DND-41 (cell line): Measurements from ENCODE around the gene YBX2.
"Not testable (repeated sequence)": the region's sequence is repeated elsewhere in the genome, so short reads cannot be mapped to it uniquely, and the experiment has no call there.

Source experiments
- ATAC-seq: fragments of 200-7000 bp; cut with Tn5 transposase; 3 replicates; pipeline ENCODE4 v1.9.1; 2021; ENCODE audit warnings: low read depth; ENCODE audit not compliant: insufficient read depth
- DNase-seq: peaks from one replicate; pipeline ENCODE4 v3.0.0-alpha.2; 2020
- H2AFZ ChIP-seq: 2 replicates; pipeline ENCODE4 v1.6.0; 2012; ENCODE audit warnings: low read depth, low read length
- H3K27ac ChIP-seq: 2 replicates; pipeline ENCODE4 v1.5.1; 2012; ENCODE audit warnings: low read length, inconsistent platforms
- H3K27me3 ChIP-seq: fragments of 200-600 bp; sonication (generic); 2 replicates; pipeline ENCODE4 v1.6.0; 2012; ENCODE audit warnings: low read length, mild to moderate bottlenecking, inconsistent platforms; ENCODE audit not compliant: insufficient read depth, poor library complexity
- H3K36me3 ChIP-seq: 2 replicates; pipeline ENCODE4 v1.5.1; 2012; ENCODE audit warnings: low read length, inconsistent platforms; ENCODE audit not compliant: insufficient read depth
- H3K4me1 ChIP-seq: 2 replicates; pipeline ENCODE4 v1.5.1; 2012; ENCODE audit warnings: mild to moderate bottlenecking, low read length; ENCODE audit not compliant: insufficient read depth
- H3K4me2 ChIP-seq: 2 replicates; pipeline ENCODE4 v1.6.0; 2012; ENCODE audit warnings: mild to moderate bottlenecking, moderate library complexity, low read length, inconsistent platforms; ENCODE audit not compliant: insufficient read depth
- H3K4me3 ChIP-seq, 2 experiments: fragments of 200-600 bp in 1 of 2; shearing (Covaris generic) in 1 of 2; 2 replicates each; pipeline ENCODE4 v1.5.1; 2012 to 2016; ENCODE audit warnings: inconsistent platforms in 2 of 2, low read length in 2 of 2, mild to moderate bottlenecking in 2 of 2, low read depth in 1 of 2, moderate library complexity in 1 of 2
- H3K79me2 ChIP-seq: 2 replicates; pipeline ENCODE4 v1.6.0; 2012; ENCODE audit warnings: low read length, inconsistent platforms; ENCODE audit not compliant: insufficient read depth
- H3K9ac ChIP-seq: 2 replicates; pipeline ENCODE4 v1.6.0; 2012; ENCODE audit warnings: low read depth, mild to moderate bottlenecking, inconsistent platforms, low read length, moderate library complexity
- H3K9me3 ChIP-seq: 2 replicates; pipeline ENCODE4 v1.5.1; 2012; ENCODE audit warnings: low read length, moderate library complexity, mild to moderate bottlenecking, inconsistent platforms; ENCODE audit not compliant: insufficient read depth, severe bottlenecking
- H4K20me1 ChIP-seq: 2 replicates; pipeline ENCODE4 v1.6.0; 2012; ENCODE audit warnings: low read length; ENCODE audit not compliant: insufficient read depth
- EZH2 ChIP-seq: IDR thresholded peaks from 3 replicates; pipeline ENCODE4 v1.6.1; 2012; ENCODE audit warnings: borderline replicate concordance, low read depth, mild to moderate bottlenecking, moderate library complexity, low read length, inconsistent platforms; ENCODE audit not compliant: severe bottlenecking
- TF ChIP-seq, protein P1 (sequence below): IDR thresholded peaks from 2 replicates; pipeline ENCODE4 v1.5.1; 2012; ENCODE audit warnings: borderline replicate concordance, low read length, moderate library complexity, mild to moderate bottlenecking; ENCODE audit not compliant: poor library complexity, severe bottlenecking; ENCODE audit errors: extremely low read depth

The YBX2 gene

DNA sequence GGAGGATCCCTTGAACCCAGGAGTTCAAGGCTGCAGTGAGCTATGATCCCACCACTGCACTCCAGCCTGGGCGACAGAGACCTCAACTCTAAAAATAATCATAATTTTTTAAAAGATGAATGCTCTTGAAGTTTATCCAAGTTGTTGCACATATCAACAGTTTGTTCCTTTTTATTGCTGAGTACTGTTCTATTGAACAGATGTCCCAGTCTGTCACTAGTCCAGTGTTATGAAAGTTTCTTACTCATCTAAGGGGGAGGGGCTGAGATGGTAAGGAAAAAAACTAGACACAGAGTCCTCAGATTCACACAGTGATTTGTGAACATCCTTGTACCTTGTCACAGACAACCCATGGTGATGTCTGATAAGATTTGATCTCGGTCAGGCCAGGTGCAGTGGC is 45.7 kb upstream of the YBX2 start:
- H3K9ac ChIP-seq = no peak overlapping the region
- no peak for ATAC-seq
- H4K20me1 ChIP-seq = no peaks in the 10 kb centered on the region; the same call in 1 of the 2 replicates
- H3K27ac ChIP-seq = no peak overlapping the region
- no peaks in the 10 kb centered on the region for H3K27me3 ChIP-seq
- no peak for DNase-seq
- no peak overlapping the region for H3K4me3 ChIP-seq
- peaks cover 30% of the 10 kb centered on the region for H3K79me2 ChIP-seq
- peaks cover 28% of the 10 kb centered on the region for H3K4me1 ChIP-seq
- H3K4me2 ChIP-seq = no peak overlapping the region
- H2AFZ ChIP-seq = no peak overlapping the region
- no peaks in the 10 kb centered on the region for H3K9me3 ChIP-seq
- no peak for TF ChIP-seq EZH2
- TF ChIP-seq, protein P1, sequence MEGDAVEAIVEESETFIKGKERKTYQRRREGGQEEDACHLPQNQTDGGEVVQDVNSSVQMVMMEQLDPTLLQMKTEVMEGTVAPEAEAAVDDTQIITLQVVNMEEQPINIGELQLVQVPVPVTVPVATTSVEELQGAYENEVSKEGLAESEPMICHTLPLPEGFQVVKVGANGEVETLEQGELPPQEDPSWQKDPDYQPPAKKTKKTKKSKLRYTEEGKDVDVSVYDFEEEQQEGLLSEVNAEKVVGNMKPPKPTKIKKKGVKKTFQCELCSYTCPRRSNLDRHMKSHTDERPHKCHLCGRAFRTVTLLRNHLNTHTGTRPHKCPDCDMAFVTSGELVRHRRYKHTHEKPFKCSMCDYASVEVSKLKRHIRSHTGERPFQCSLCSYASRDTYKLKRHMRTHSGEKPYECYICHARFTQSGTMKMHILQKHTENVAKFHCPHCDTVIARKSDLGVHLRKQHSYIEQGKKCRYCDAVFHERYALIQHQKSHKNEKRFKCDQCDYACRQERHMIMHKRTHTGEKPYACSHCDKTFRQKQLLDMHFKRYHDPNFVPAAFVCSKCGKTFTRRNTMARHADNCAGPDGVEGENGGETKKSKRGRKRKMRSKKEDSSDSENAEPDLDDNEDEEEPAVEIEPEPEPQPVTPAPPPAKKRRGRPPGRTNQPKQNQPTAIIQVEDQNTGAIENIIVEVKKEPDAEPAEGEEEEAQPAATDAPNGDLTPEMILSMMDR = no peak
- peaks cover 23% of the 10 kb centered on the region for H3K36me3 ChIP-seq

DNA sequence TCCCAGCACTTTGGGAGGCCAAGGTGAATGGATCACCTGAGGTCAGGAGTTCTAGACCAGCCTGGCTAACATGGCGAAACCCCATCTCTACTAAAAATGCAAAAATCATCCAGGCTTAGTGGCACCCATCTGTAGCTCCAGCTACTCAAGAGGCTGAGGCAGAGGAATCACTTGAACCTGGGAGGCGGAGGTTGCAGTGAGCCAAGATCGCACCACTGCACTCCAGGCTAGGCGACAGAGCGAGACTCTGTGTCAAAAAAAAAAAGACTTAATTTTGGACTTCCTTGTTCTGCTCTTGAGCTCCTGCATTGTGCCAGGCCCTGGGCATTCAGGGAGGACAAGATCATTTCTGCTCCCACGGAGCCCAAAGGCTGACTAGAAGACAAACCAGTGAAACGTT is 43.2 kb upstream of the YBX2 start:
- not testable (repeated sequence) for H3K27me3 ChIP-seq, H3K9me3 ChIP-seq, H2AFZ ChIP-seq, ATAC-seq, H4K20me1 ChIP-seq, DNase-seq
- peak overlapping the region; percentile 81 for H3K4me2 ChIP-seq
- H3K27ac ChIP-seq = peak overlapping the region; percentile 98
- H3K4me1 ChIP-seq = peaks cover 35% of the 10 kb centered on the region
- peaks cover 31% of the 10 kb centered on the region for H3K79me2 ChIP-seq
- H3K9ac ChIP-seq = peak overlapping the region; percentile 69
- H3K4me3 ChIP-seq = peak overlapping the region in 1 of 2 experiments; percentile 60; a peak in 2 of 4 replicates
- peaks cover 14% of the 10 kb centered on the region for H3K36me3 ChIP-seq

DNA sequence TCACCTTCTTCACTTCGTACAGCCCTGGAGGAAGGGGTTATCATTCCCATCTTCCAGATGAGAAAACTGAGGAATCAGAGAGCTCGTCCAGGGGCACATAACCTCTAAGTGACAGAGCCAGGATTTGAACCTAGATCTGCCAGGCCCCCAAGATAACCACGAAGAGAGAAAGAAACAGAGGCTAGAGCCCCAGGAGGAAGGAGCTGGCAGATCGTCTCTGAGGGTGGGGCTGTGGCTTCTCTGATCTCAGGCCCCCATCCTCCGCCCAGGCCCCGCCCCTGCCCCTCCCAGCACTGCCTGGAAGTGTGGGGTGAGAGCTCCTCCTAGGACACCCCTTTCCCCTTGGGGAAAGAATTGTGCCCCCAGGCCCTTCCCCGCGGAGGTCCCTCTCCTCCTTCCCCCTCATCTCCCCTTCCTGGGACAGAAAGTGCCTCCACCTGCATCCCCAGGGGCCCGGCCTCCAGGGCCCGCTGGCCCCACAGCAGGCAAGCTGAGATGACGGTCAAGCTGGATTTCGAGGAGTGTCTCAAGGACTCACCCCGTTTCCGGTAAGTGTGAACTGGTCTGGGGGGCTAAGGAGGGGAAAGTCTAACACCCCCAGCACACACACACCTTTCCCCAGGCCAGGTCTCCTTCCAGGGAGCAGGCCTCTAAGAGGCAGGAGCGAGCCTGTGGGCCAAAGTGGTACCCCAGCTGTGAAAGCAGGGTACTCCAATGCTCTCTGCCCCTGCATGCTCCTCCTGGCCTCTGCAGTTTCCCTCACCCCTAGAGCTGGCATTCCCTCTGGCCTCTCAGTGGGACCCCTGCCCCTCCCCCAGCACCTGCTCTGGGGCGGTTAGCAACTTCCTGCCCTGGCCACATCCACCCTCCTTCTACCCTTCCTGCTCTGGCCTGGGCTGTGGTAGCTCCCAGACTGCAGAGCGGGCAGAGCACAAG is 42.1 kb upstream of the YBX2 start, which contains the start of gene ACAP1:
Gene ACAP1 (plus strand): TSS at position 290 of the 936 bp plus-strand sequence. CDS start 206 bp downstream, at position 496.
- H3K9me3 ChIP-seq = no peaks in the 10 kb centered on the region
- H3K4me1 ChIP-seq = peaks cover 35% of the 10 kb centered on the region
- TF ChIP-seq, protein P1 = no peak
- no peak for TF ChIP-seq EZH2
- H3K36me3 ChIP-seq = peaks cover 5% of the 10 kb centered on the region
- no peaks in the 10 kb centered on the region for H3K27me3 ChIP-seq
- H3K4me3 ChIP-seq = peak within 1 kb of the TSS; percentile 30 to 60
- peaks cover 31% of the 10 kb centered on the region for H3K79me2 ChIP-seq
- peak within 1 kb of the TSS; percentile 98 for H3K27ac ChIP-seq
- H4K20me1 ChIP-seq = no peaks in the 10 kb centered on the region
- H3K9ac ChIP-seq = peak within 1 kb of the TSS; percentile 69
- H2AFZ ChIP-seq = peak within 1 kb of the TSS; percentile 52
- peak; percentile 97 for DNase-seq
- H3K4me2 ChIP-seq = peak within 1 kb of the TSS; percentile 81
- ATAC-seq = peak; percentile 91

DNA sequence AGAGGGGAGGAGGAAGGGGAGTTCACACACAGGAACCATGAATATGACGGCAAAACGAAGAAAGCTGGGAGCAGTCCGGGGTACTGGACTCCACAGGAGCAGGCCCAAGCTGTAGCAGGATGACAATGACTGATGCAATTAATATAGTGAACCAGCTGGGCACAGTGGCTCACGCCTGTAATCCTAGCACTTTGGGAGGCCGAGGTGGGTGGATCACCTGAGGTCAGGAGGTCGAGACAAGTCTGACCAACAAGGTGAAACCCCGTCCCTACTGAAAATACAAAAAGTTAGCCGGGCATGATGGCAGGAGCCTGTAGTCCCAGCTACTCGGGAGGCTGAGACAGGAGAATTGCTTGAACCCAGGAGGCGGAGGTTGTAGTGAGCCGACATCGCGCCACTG is 41.3 kb upstream of the YBX2 start:
- Histone ChIP-seq H3K4me2 (peak overlapping the region; percentile 81), H3K79me2 (peaks cover 30% of the 10 kb centered on the region), H3K4me3 (peak overlapping the region; percentile 1 to 60; a peak in 3 of 4 replicates), H3K9ac (peak overlapping the region; percentile 69), H3K27ac (peak overlapping the region; percentile 98), H2AFZ (peak overlapping the region; percentile 52; the same call in 1 of the 2 replicates), H3K4me1 (peaks cover 38% of the 10 kb centered on the region)
- not testable (repeated sequence) for H3K9me3 ChIP-seq, H4K20me1 ChIP-seq, ATAC-seq, H3K36me3 ChIP-seq, DNase-seq, H3K27me3 ChIP-seq
